GM15510 (cell line): Measurements from ENCODE around the gene MOB1B.

ENCODE experiments used
- POLR2A ChIP-seq: IDR thresholded peaks from 3 replicates; pipeline ENCODE4 v1.6.1; 2011; ENCODE audit warnings: borderline replicate concordance; ENCODE audit not compliant: insufficient read length; ENCODE audit errors: extremely low read depth

Gene MOB1B

DNA sequence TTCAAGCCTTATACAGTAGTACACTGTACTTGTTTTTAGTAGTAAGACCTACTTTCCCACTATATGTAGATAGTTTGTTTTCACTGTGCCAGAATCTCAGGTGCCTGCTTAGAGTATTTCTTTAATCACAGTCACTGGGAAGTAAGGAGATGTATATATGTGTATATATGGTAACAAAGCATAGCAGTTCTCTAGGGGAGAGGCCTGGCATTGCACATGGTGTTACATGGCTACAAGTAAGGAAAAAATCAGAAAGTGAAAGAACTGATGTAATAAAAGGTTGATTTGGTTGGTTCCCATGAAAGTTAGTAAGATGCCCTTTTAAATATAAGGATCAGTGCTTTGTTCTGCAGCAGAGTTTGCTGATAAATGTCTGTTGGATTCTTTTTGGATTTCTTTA is 81.9 kb downstream of the MOB1B start:
- TF ChIP-seq POLR2A: no peak

DNA sequence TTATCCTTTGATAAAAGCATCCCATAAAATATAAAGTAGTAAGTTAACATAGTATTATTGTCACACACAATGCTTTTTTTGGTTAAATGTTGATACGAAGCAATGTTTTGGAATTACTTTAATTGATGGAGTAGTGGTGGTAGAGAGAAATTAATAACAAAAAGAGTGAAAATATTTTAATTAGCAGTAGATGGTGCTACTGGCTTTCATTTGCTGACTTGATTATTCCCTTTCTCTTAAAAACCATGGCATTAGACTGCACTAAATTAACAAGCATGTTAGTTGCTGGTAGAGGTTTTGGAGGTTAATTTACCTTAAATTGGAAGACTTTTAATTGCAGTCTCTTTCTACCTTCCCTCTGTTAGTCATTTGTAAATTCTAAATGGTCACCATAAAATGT is 82.4 kb downstream of the MOB1B start:
- no peak for TF ChIP-seq POLR2A

DNA sequence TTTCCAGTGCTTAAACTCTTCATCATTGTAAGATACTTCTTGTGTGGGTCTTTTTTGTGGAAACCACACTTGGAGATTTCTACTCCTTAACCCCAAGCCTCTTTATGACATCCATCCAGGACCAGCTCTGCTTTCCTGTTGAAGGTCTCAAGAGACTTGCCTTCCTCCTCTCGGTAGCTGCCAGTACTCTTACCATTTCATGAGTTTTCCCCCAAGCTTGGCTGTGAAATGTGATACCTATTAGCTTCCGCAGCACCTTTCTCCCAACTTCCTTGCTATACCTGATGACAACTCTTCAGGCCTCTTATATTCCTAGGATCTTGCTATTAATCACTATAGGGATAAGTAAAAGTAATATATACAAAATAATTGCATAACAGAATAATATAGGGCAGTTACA is 89.4 kb downstream of the MOB1B start:
- TF ChIP-seq POLR2A: no peak

DNA sequence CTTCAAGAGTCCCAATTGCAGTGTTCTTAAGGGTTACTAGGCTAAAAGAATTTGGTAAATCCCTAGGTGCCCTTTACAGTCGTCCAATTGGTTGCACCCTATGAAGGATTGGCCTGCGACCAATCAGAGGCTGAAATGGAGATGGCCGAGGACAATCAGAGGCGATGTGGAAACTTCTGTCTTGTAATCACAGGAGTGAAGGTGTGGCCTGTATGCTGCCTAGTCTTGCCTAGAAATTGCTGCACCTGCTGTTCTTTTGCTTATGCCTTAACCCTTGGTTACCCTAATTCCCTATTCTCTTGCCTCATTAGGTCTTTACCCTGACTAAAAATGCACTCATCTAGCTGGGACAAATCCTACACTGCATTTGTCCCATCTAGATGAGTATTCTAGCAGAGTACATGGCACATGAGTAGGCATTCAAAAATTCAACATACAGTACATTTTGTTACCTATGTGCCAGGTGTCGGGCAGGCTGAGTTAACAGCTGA is 90.3 kb downstream of the MOB1B start:
- no peak for TF ChIP-seq POLR2A

DNA sequence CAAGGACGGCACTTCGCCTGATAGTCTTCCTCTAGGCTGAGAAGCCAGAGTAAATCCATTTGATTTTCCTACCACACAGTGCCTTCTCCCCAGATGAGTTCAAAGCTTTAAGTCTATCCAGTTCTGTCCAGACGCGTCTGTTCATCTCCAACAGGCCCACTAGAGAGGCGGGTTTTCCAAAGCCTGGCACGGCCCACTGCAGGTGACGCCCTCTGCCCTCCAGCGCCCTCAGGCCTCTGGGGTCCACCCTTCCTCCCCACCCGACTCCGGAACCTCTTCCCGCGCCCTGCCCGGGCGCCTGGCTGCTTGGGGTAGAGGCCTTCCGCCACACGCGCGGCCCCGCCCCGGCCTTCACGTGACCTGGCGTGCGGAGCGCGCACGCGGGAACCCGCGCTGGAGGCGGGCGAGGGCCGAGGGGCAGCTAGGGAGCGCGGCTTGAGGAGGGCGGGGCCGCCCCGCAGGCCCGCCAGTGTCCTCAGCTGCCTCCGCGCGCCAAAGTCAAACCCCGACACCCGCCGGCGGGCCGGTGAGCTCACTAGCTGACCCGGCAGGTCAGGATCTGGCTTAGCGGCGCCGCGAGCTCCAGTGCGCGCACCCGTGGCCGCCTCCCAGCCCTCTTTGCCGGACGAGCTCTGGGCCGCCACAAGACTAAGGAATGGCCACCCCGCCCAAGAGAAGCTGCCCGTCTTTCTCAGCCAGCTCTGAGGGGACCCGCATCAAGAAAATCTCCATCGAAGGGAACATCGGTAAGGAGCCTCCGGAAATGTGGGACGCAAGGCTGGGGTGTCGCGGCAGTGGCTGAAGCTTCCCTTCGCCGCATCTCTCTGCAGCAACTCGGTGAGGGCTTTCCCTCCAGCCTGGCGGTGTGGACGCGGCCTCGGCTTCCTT is 91.3 kb downstream of the MOB1B start, which contains the start of gene DCK:
Gene DCK (plus strand): TSS at position 469 of the 888 bp plus-strand sequence. CDS start 187 bp downstream, at position 656.
- peak; percentile 88 for TF ChIP-seq POLR2A

DNA sequence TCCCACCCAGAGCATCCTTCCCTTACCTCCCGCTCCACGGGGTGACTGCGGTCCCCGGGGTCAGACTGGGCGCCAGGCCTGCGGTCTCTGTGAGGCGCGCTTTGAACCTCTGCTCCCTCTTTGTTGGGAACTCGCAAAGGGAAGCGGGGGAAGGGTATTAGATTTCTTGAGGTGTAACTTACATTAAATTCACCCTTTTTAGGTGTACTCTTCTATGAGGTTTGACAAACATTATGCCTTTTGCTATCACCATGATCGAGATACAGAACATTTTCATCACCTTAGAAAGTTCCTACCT is 91.8 kb downstream of the MOB1B start:
- no peak for TF ChIP-seq POLR2A

DNA sequence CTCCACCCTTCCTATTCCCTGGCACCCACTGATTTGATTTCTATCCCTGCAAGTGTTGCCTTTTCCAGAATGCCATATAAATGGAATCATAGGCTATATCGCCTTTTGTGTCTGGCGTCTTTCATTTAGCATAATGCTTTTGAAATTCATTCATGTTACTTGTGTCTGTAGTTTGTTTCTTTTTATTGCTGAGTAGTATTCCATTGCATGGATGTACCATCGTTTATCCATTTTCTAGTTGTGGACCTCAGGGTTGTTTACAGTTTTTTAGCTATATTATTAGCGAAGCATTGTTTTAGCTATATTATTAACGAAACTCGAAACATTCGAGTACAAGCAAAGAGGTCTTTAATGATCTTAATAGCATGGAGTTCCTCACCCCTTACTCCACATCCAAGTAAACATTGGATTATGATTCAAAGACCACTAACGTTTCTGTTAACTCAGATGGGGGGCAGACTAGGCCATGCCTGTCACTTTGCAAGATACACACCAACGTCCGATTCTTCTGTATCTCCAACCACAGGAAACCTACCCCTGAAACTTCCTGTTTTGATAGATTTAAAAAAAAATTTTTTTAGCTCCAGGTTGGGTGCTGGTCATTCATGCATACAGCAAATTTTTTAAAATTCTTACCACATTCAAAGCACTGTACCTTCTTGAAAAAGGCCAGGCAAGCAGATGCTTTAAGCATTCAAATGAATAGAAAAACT is 92.4 kb downstream of the MOB1B start:
- TF ChIP-seq POLR2A: no peak

DNA sequence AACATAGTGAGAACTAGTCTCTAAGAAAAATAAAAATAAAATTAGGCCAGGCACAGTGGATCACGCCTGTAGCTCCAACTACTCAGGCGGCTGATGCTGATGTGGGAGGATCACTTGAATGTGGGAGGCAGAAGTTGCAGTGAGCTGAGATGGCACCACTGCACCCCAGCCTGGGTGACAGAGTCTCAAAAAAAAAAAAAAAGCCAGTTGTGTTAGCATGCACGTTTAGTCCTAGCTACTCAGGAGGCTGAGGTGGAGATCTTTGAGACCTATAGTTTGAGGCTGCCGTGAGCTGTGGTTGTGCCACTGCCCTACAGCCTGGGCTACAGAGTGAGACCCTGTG is 93.8 kb downstream of the MOB1B start:
- TF ChIP-seq POLR2A: no peak

DNA sequence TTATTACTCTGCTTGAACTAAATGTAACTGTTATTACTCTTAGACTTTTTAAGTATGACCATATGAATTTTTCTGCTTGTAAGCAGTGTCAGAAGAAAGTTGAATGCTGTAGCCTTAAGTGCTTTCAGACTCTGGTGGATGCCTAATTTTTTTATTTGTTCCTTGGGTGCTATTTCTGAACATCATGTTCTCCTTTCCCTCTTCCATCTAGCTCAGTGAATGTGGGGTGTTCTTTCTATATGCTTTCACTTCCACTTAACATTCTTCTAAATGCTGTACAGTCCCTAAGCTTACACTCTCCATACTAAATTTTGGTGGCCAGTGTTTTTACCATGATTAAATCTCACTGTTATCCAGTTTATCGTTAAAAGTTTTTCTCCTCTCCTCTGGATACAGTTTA is 94.9 kb downstream of the MOB1B start:
- TF ChIP-seq POLR2A: no peak

DNA sequence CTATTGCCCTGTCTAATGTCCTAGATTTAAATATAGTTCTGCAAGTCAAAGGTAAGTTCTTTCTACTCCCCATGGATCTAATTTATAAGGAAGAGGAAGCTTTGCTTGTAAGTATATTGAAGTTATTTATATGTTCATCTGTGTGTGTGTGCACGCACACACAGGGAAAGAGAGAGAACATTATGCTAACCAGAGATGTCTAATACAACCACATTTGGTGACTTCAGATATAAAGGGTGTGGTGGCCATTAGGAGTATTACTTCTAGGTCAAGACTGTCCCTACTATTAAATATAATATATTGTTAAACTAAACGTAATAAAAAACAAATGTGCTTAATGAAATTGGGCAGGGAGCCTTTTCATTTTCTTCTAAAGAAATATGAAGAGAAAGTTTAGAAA is 95.4 kb downstream of the MOB1B start:
- no peak for TF ChIP-seq POLR2A

DNA sequence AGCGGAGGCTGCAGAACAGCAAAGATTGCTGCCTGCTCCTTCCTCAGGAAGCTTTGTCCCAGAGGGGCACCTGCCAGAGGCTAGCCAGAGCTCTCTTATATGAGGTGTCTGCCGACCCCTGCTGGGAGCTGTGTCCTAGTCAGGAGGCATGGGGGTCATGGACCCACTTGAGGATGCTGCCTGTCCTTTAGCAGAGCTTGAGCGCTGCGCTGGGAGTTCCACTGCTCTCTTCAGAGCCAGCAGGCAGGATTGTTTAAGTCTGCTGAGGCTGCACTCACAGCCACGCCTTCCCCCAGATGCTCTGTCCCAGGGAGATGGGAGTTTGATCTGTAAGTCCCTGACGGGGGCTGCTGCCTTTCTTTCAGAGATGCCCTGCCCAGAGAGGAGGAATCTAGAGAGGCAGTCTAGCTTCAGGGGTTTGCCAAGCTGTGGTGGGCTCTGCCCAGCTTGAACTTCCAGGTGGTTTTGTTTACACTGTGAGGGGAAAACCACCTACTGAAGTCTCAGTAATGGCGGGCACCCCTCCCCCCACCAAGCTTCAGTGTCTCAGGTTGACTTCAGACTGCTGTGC is 102.2 kb downstream of the MOB1B start:
- no peak for TF ChIP-seq POLR2A

DNA sequence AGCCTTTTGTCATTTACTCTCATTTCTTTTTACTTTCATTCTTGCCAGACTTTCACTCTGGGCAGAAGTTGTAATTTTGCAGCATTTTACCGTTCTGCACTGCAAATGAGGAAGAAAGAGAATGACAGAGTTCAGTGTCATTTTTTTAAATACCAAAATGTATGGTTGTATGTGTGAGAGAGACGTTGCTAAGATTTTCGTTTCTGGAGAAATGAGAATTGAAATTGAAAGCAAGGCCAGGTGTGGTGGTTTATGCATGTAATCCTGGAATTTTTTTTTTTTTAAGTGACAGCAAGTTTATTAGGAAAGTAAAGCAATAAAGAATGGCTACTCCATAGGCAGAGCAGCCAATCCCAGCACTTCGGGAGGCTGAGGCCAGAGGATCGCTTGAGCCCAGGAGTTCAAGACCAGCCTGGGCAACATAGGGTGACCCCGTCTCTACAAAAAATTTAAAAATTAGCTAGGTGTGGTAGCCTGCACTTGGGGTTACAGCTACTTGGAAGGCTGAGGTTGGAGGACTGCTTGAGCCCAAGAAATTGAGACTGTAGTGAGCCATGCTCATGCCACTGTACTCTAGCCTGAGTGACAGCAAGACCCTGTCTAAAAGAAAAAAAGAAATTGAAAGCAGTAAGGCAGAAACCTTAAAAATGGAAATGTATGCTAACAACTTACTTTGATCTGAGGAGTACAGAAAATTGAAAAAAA is 104.2 kb downstream of the MOB1B start:
- TF ChIP-seq POLR2A: no peak

DNA sequence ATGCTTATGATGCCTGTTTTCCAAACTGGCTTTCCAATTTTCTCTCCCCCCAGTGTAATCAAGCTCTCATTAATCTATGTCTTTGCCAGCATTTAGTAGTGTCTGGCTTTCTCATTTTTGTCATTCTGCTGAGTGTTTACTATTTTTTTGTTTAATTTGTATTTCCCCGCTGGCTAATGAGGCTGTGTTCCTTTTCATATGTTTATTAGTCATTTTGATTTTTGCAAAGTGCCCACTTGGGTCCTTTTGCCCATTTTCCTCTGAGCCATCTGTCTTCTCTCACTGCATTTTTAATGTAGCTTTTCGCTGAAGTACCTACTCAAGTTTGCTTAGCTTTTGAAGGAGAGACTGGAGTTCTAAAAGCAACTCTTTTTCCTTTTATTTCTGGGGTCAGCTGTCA is 106.0 kb downstream of the MOB1B start:
- TF ChIP-seq POLR2A: no peak

DNA sequence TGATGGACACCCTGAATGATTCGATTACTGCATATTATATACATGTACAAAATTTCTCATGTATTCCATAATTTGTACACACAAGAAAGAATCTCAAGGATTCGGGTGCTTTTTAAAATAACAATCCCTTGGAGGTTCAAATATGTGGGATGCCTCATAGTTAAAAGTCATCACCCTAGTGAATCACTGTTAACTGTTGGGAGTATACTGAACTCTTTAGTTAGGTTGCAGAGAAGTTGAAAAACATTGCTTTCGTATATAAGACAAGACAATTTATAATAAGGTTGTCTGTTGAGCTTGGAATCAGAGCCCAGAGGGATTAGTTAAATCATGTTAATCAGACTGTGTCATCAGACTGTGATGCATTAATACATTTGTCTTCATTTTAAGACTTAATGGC is 106.9 kb downstream of the MOB1B start:
- TF ChIP-seq POLR2A: no peak
